HG03139 (cell line): ENCODE results near the gene PLA2G4A.
A peak's percentile ranks its signal among the peaks of the same experiment; 100 is the strongest.

ENCODE experiments used
- ATAC-seq: cut with Tn5 transposase; IDR thresholded peaks from one replicate; pipeline ENCODE4 v1.9.1; 2021; ENCODE audit not compliant: unreplicated experiment

The PLA2G4A gene

GRCh38 chr1:186831168-186831567 lies 2.4 kb downstream of the PLA2G4A start:
- no peak for ATAC-seq

- ATAC-seq, result no peak
Measured at GRCh38 chr1:186834399-186834958, 5.7 kb downstream of the PLA2G4A start.

- ATAC-seq, result no peak
Measured at GRCh38 chr1:186835448-186835847, 6.7 kb downstream of the PLA2G4A start.

- ATAC-seq, result no peak
Measured at GRCh38 chr1:186837806-186838205, 9.1 kb downstream of the PLA2G4A start.

GRCh38 chr1:186838380-186839040 lies 9.8 kb downstream of the PLA2G4A start:
- ATAC-seq, result no peak

- no peak for ATAC-seq
Measured at GRCh38 chr1:186839041-186839400, 10.3 kb downstream of the PLA2G4A start.

- no peak for ATAC-seq
Measured at GRCh38 chr1:186841599-186841998, 12.8 kb downstream of the PLA2G4A start.

- no peak for ATAC-seq
Measured at GRCh38 chr1:186842547-186842946, 13.8 kb downstream of the PLA2G4A start.

- ATAC-seq, result no peak
Measured at GRCh38 chr1:186843226-186843625, 14.5 kb downstream of the PLA2G4A start.

- ATAC-seq, result no peak
Measured at GRCh38 chr1:186843931-186844330, 15.2 kb downstream of the PLA2G4A start.

GRCh38 chr1:186845576-186846210 lies 16.9 kb downstream of the PLA2G4A start:
- no peak for ATAC-seq

- ATAC-seq, result no peak
Measured at GRCh38 chr1:186848509-186849130, 19.9 kb downstream of the PLA2G4A start.

GRCh38 chr1:186849271-186849671 lies 20.5 kb downstream of the PLA2G4A start:
- ATAC-seq, result peak; percentile 96

- peak; percentile 55 for ATAC-seq
Measured at GRCh38 chr1:186849826-186850225, 21.1 kb downstream of the PLA2G4A start.

- no peak for ATAC-seq
Measured at GRCh38 chr1:186854102-186854501, 25.4 kb downstream of the PLA2G4A start.

GRCh38 chr1:186858923-186859322 lies 30.2 kb downstream of the PLA2G4A start:
- no peak for ATAC-seq

GRCh38 chr1:186859995-186860394 lies 31.2 kb downstream of the PLA2G4A start:
- ATAC-seq, result no peak

GRCh38 chr1:186864296-186864695 lies 35.5 kb downstream of the PLA2G4A start:
- ATAC-seq, result no peak

- peak; percentile 73 for ATAC-seq
Measured at GRCh38 chr1:186865253-186865652, 36.5 kb downstream of the PLA2G4A start.

GRCh38 chr1:186865857-186866256 lies 37.1 kb downstream of the PLA2G4A start:
- no peak for ATAC-seq

GRCh38 chr1:186869526-186870228 lies 40.9 kb downstream of the PLA2G4A start:
- ATAC-seq, result no peak
